ENCODE results near the gene RHOT1.

The RHOT1 gene

GRCh38 chr17:32209608-32210007 lies 67.3 kb downstream of the RHOT1 start:
- Histone ChIP-seq H3K9ac (ENCODE audit: low read length) (no peak overlapping the region), H3K27ac (ENCODE audit: low read length, poor library complexity, severe bottlenecking) (no peak overlapping the region), H3K4me3 (ENCODE audit: insufficient read depth in 1 of 2, low read depth in 1 of 2, low read length in 2 of 2) (no peak overlapping the region), H3K14ac (ENCODE audit: low read length in 2 of 2) (no peak overlapping the region), H2AFZ (ENCODE audit: low read depth, low read length) (no peak overlapping the region), H3K23ac (ENCODE audit: low read length in 2 of 2) (no peak overlapping the region), H2BK5ac (ENCODE audit: low read depth, low read length, poor library complexity, severe bottlenecking) (no peak overlapping the region), H2AK5ac (ENCODE audit: low read length, severe bottlenecking) (no peak overlapping the region), H2BK12ac (ENCODE audit: low read length in 2 of 2) (no peak overlapping the region), H3K4me2 (ENCODE audit: low read length, poor library complexity, severe bottlenecking) (no peak overlapping the region), H3K18ac (ENCODE audit: low read depth in 1 of 2, low read length in 2 of 2) (no peak overlapping the region), H4K91ac (ENCODE audit: low read length) (no peak overlapping the region), H2BK15ac (ENCODE audit: low read depth, poor library complexity, severe bottlenecking) (no peak overlapping the region), H2BK120ac (ENCODE audit: low read depth, low read length) (no peak overlapping the region), H3K4me1 (ENCODE audit: control insufficient read depth, insufficient read depth, low read depth, low read length) (peaks cover 4% of the 10 kb centered on the region), H4K8ac (ENCODE audit: low read length) (no peak overlapping the region), H3K27me3 (ENCODE audit: control insufficient read depth in 1 of 2, insufficient read depth in 1 of 2, low read length in 2 of 2) (no peaks in the 10 kb centered on the region), H3K9me3 (ENCODE audit: control insufficient read depth, low read length) (no peaks in the 10 kb centered on the region), H3K79me1 (replicated peaks; ENCODE audit: low read length, poor library complexity, severe bottlenecking) (peaks cover 2% of the 10 kb centered on the region), H3K36me3 (ENCODE audit: control insufficient read depth in 1 of 2, insufficient read depth in 2 of 2, low read depth in 1 of 2, low read length in 2 of 2) (peaks cover 0 to 59% of the 10 kb centered on the region in 2 experiments), H3K4ac (ENCODE audit: low read depth in 1 of 2, low read length in 2 of 2) (no peak overlapping the region)
- DNase-seq, result no peak

GRCh38 chr17:32211671-32212070 lies 69.4 kb downstream of the RHOT1 start:
- no peak overlapping the region for H4K91ac ChIP-seq (ENCODE audit: low read length)
- H2BK12ac ChIP-seq (ENCODE audit: low read length in 2 of 2), result no peak overlapping the region
- no CpG with 5 or more reads among the region's 1 CpG for WGBS
- H2BK120ac ChIP-seq (ENCODE audit: low read depth, low read length), result no peak overlapping the region
- no peak overlapping the region for H4K8ac ChIP-seq (ENCODE audit: low read length)
- H3K79me1 ChIP-seq (replicated peaks; ENCODE audit: low read length, poor library complexity, severe bottlenecking), result peaks cover 2% of the 10 kb centered on the region
- no peak overlapping the region for H3K27ac ChIP-seq (ENCODE audit: low read length, poor library complexity, severe bottlenecking)
- H3K27me3 ChIP-seq (ENCODE audit: control insufficient read depth in 1 of 2, insufficient read depth in 1 of 2, low read length in 2 of 2), result no peaks in the 10 kb centered on the region
- H3K9ac ChIP-seq (ENCODE audit: low read length), result no peak overlapping the region
- no peak overlapping the region for H3K14ac ChIP-seq (ENCODE audit: low read length in 2 of 2)
- H3K4me3 ChIP-seq (ENCODE audit: insufficient read depth in 1 of 2, low read depth in 1 of 2, low read length in 2 of 2), result no peak overlapping the region
- no peak overlapping the region for H3K4me2 ChIP-seq (ENCODE audit: low read length, poor library complexity, severe bottlenecking)
- H3K23ac ChIP-seq (ENCODE audit: low read length in 2 of 2), result no peak overlapping the region
- no peak overlapping the region for H2AK5ac ChIP-seq (ENCODE audit: low read length, severe bottlenecking)
- H3K18ac ChIP-seq (ENCODE audit: low read depth in 1 of 2, low read length in 2 of 2), result no peak overlapping the region
- H3K4me1 ChIP-seq (ENCODE audit: control insufficient read depth, insufficient read depth, low read depth, low read length), result no peaks in the 10 kb centered on the region
- peaks cover 0 to 58% of the 10 kb centered on the region in 2 experiments for H3K36me3 ChIP-seq (ENCODE audit: control insufficient read depth in 1 of 2, insufficient read depth in 2 of 2, low read depth in 1 of 2, low read length in 2 of 2)
- no peak overlapping the region for H3K4ac ChIP-seq (ENCODE audit: low read depth in 1 of 2, low read length in 2 of 2)
- no peaks in the 10 kb centered on the region for H3K9me3 ChIP-seq (ENCODE audit: control insufficient read depth, low read length)
- no peak overlapping the region for H2AFZ ChIP-seq (ENCODE audit: low read depth, low read length)
- no peak overlapping the region for H2BK15ac ChIP-seq (ENCODE audit: low read depth, poor library complexity, severe bottlenecking)
- DNase-seq, result no peak
- H2BK5ac ChIP-seq (ENCODE audit: low read depth, low read length, poor library complexity, severe bottlenecking), result no peak overlapping the region

DNA sequence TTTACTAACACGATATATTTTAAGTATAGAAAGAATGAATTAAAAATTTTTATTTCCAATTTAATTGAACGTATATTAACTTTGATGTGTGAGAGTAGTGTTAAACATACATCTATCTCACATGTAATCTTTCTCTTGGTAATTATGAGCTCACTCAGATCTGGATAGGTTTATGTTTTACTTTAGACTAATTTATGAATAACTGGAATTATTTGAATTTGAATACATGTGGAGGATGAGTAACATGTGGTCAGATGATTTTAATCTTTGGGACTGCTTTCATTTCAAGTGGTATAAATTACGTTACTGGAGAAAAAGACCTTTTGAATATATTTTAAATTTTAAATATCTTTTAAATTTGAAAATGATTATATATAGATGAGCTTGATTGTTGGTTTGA lies 73.4 kb downstream of the RHOT1 start:
- peaks cover 2% of the 10 kb centered on the region for H3K79me1 ChIP-seq (replicated peaks; ENCODE audit: low read length, poor library complexity, severe bottlenecking)

GRCh38 chr17:32222621-32223020 lies 80.3 kb downstream of the RHOT1 start:
- no peak for DNase-seq
- H3K14ac ChIP-seq (ENCODE audit: low read length in 2 of 2), result no peak overlapping the region
- no peak overlapping the region for H2BK120ac ChIP-seq (ENCODE audit: low read depth, low read length)
- H3K4me1 ChIP-seq (ENCODE audit: control insufficient read depth, insufficient read depth, low read depth, low read length), result no peaks in the 10 kb centered on the region
- H3K9ac ChIP-seq (ENCODE audit: low read length), result no peak overlapping the region
- H3K27me3 ChIP-seq (ENCODE audit: control insufficient read depth in 1 of 2, insufficient read depth in 1 of 2, low read length in 2 of 2), result no peaks in the 10 kb centered on the region
- WGBS, result 73% methylated on average over 3 of the region's 3 CpGs
- no peak overlapping the region for H4K91ac ChIP-seq (ENCODE audit: low read length)
- H3K4me3 ChIP-seq (ENCODE audit: insufficient read depth in 1 of 2, low read depth in 1 of 2, low read length in 2 of 2), result no peak overlapping the region
- no peak overlapping the region for H2BK5ac ChIP-seq (ENCODE audit: low read depth, low read length, poor library complexity, severe bottlenecking)
- H2AK5ac ChIP-seq (ENCODE audit: low read length, severe bottlenecking), result no peak overlapping the region
- no peak overlapping the region for H3K4ac ChIP-seq (ENCODE audit: low read depth in 1 of 2, low read length in 2 of 2)
- H3K9me3 ChIP-seq (ENCODE audit: control insufficient read depth, low read length), result no peaks in the 10 kb centered on the region
- H3K4me2 ChIP-seq (ENCODE audit: low read length, poor library complexity, severe bottlenecking), result no peak overlapping the region
- H3K27ac ChIP-seq (ENCODE audit: low read length, poor library complexity, severe bottlenecking), result no peak overlapping the region
- H2BK15ac ChIP-seq (ENCODE audit: low read depth, poor library complexity, severe bottlenecking), result no peak overlapping the region
- peaks cover 2% of the 10 kb centered on the region for H3K79me1 ChIP-seq (replicated peaks; ENCODE audit: low read length, poor library complexity, severe bottlenecking)
- no peak overlapping the region for H3K23ac ChIP-seq (ENCODE audit: low read length in 2 of 2)
- no peak overlapping the region for H2AFZ ChIP-seq (ENCODE audit: low read depth, low read length)
- no peak overlapping the region for H3K18ac ChIP-seq (ENCODE audit: low read depth in 1 of 2, low read length in 2 of 2)
- H3K36me3 ChIP-seq (ENCODE audit: control insufficient read depth in 1 of 2, insufficient read depth in 2 of 2, low read depth in 1 of 2, low read length in 2 of 2), result peaks cover 5% of the 10 kb centered on the region in 2 experiments
- H2BK12ac ChIP-seq (ENCODE audit: low read length in 2 of 2), result no peak overlapping the region
- H4K8ac ChIP-seq (ENCODE audit: low read length), result no peak overlapping the region

More for the DNA sequence above, 73.4 kb downstream of the RHOT1 start:
- H3K9me3 ChIP-seq (ENCODE audit: control insufficient read depth, low read length), result no peaks in the 10 kb centered on the region
- no CpG with 5 or more reads among the region's 3 CpGs for WGBS
- H2BK5ac ChIP-seq (ENCODE audit: low read depth, low read length, poor library complexity, severe bottlenecking), result no peak overlapping the region
- H3K23ac ChIP-seq (ENCODE audit: low read length in 2 of 2), result no peak overlapping the region
- H2BK15ac ChIP-seq (ENCODE audit: low read depth, poor library complexity, severe bottlenecking), result no peak overlapping the region
- no peak overlapping the region for H3K9ac ChIP-seq (ENCODE audit: low read length)
- H3K4me1 ChIP-seq (ENCODE audit: control insufficient read depth, insufficient read depth, low read depth, low read length), result no peaks in the 10 kb centered on the region
- DNase-seq, result no peak
- H3K27me3 ChIP-seq (ENCODE audit: control insufficient read depth in 1 of 2, insufficient read depth in 1 of 2, low read length in 2 of 2), result no peaks in the 10 kb centered on the region
- H4K91ac ChIP-seq (ENCODE audit: low read length), result no peak overlapping the region
- no peak overlapping the region for H3K4me2 ChIP-seq (ENCODE audit: low read length, poor library complexity, severe bottlenecking)
- H3K14ac ChIP-seq (ENCODE audit: low read length in 2 of 2), result no peak overlapping the region
- no peak overlapping the region for H3K18ac ChIP-seq (ENCODE audit: low read depth in 1 of 2, low read length in 2 of 2)
- no peak overlapping the region for H3K4ac ChIP-seq (ENCODE audit: low read depth in 1 of 2, low read length in 2 of 2)
- H2AFZ ChIP-seq (ENCODE audit: low read depth, low read length), result no peak overlapping the region
- no peak overlapping the region for H2AK5ac ChIP-seq (ENCODE audit: low read length, severe bottlenecking)
- H4K8ac ChIP-seq (ENCODE audit: low read length), result no peak overlapping the region
- no peak overlapping the region for H2BK120ac ChIP-seq (ENCODE audit: low read depth, low read length)
- no peak overlapping the region for H3K27ac ChIP-seq (ENCODE audit: low read length, poor library complexity, severe bottlenecking)
- no peak overlapping the region for H2BK12ac ChIP-seq (ENCODE audit: low read length in 2 of 2)
- no peak overlapping the region for H3K4me3 ChIP-seq (ENCODE audit: insufficient read depth in 1 of 2, low read depth in 1 of 2, low read length in 2 of 2)
- H3K36me3 ChIP-seq (ENCODE audit: control insufficient read depth in 1 of 2, insufficient read depth in 2 of 2, low read depth in 1 of 2, low read length in 2 of 2), result peaks cover 0 to 19% of the 10 kb centered on the region in 2 experiments

Data from mesenchymal stem cell (in vitro differentiated cells and primary cell).